ENCODE data around the gene NR1H4.

DNA sequence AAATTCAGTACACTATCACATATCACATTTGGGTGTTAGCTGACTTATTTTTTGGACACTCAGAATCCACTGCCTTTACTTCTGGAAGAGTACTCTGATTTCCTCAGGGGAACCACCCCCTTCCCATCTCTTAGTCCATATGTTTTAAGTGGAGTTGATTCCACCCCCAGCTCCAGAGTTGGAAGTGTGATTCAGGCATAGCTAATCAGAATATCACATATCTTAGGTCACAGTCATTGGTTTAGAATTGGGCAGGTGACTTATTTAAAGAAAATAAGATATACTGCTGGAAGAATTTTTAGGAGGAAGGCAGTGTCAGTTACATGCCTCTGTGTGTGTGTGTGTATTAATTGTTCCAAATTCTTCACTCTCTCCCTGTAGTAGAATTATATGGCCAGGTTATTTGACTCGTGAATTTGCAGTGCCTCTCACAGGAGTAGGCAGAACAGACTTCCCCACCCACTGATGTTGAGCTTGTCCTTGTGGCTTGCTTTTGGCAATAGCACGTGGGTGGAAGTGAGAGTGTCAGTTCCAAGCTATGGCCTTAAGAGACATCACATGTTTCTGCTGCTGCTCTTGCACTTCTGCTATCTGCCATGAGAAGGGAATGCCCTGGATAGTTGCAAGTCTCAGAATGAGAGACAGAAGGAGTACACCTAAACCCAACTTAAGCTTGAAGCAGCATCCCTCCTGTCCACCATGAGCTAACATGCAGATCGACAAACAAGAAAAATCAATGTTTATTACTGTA, 93.4 kb downstream of the NR1H4 start:
- TF ChIP-seq, protein P1, sequence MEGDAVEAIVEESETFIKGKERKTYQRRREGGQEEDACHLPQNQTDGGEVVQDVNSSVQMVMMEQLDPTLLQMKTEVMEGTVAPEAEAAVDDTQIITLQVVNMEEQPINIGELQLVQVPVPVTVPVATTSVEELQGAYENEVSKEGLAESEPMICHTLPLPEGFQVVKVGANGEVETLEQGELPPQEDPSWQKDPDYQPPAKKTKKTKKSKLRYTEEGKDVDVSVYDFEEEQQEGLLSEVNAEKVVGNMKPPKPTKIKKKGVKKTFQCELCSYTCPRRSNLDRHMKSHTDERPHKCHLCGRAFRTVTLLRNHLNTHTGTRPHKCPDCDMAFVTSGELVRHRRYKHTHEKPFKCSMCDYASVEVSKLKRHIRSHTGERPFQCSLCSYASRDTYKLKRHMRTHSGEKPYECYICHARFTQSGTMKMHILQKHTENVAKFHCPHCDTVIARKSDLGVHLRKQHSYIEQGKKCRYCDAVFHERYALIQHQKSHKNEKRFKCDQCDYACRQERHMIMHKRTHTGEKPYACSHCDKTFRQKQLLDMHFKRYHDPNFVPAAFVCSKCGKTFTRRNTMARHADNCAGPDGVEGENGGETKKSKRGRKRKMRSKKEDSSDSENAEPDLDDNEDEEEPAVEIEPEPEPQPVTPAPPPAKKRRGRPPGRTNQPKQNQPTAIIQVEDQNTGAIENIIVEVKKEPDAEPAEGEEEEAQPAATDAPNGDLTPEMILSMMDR (IDR thresholded peaks at IDR 0.05): no peak
- no peak for TF ChIP-seq POLR2A (IDR thresholded peaks at IDR 0.05)
